COLO668 (cell line): ENCODE measurements around the gene SAMHD1.
"Not testable (repeated sequence)": the region's sequence is repeated elsewhere in the genome, so short reads cannot be mapped to it uniquely, and the experiment has no call there.

Experiments used
- DNase-seq: peaks from one replicate; lab custom pipeline; 2025; ENCODE audit not compliant: unreplicated experiment; lab: John Stamatoyannopoulos, UW

The SAMHD1 gene

GRCh38 chr20:36875702-36876472 is 75.6 kb downstream of the SAMHD1 start, which contains the start of gene TLDC2:
Gene TLDC2, plus strand, starts transcription at chr20:36876138. Its CDS starts 37 bp downstream, at chr20:36876175.
- peak; percentile 91 for DNase-seq

- not testable (repeated sequence) for DNase-seq
Measured at GRCh38 chr20:36875093-36875492, 76.4 kb downstream of the SAMHD1 start.

GRCh38 chr20:36873498-36874189 is 77.9 kb downstream of the SAMHD1 start:
- no peak for DNase-seq

GRCh38 chr20:36872852-36873251 is 78.7 kb downstream of the SAMHD1 start:
- peak; percentile 61 for DNase-seq

- no peak for DNase-seq
Measured at GRCh38 chr20:36871640-36872570, 79.6 kb downstream of the SAMHD1 start.

GRCh38 chr20:36866681-36867495 is 84.6 kb downstream of the SAMHD1 start:
- DNase-seq: no peak

- no peak for DNase-seq
Measured at GRCh38 chr20:36866164-36866563, 85.3 kb downstream of the SAMHD1 start.

GRCh38 chr20:36865861-36866149 is 85.7 kb downstream of the SAMHD1 start:
- DNase-seq: no peak

GRCh38 chr20:36865076-36865860 is 86.2 kb downstream of the SAMHD1 start:
- DNase-seq: peak; percentile 64

GRCh38 chr20:36862857-36863668 is 88.4 kb downstream of the SAMHD1 start:
- DNase-seq: peak; percentile 67

GRCh38 chr20:36861875-36862801 is 89.4 kb downstream of the SAMHD1 start:
- peak; percentile 87 for DNase-seq

- DNase-seq: no peak
Measured at GRCh38 chr20:36861625-36861874, 90.0 kb downstream of the SAMHD1 start.

- DNase-seq: no peak
Measured at GRCh38 chr20:36860811-36861624, 90.5 kb downstream of the SAMHD1 start.

- DNase-seq: no peak
Measured at GRCh38 chr20:36860339-36860738, 91.2 kb downstream of the SAMHD1 start.

GRCh38 chr20:36859700-36860330 is 91.7 kb downstream of the SAMHD1 start:
- no peak for DNase-seq

GRCh38 chr20:36859282-36859555 is 92.3 kb downstream of the SAMHD1 start:
- no peak for DNase-seq
